ENCODE measurements around the gene NDUFAF2.

The NDUFAF2 gene

DNA sequence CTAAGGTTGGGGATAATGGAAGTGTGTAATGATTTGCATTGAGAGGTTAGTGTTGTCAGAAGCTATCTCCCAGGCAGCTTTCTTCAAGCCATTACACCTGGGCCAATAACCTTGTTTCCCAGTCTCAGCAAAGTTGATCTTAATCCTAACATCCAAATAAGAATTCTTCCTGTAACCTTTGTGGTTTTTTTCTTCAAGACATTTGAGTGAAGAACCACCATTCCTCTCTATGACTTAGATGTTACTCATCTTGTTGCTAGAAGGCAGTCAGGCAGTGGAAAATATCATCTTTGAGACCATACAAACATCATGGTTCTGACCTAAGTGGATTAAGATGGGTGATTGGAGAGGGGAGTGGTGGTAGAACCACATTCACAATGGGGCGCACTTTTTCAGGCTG lies 103.5 kb downstream of the NDUFAF2 start (continued):
- TF ChIP-seq, protein P1, sequence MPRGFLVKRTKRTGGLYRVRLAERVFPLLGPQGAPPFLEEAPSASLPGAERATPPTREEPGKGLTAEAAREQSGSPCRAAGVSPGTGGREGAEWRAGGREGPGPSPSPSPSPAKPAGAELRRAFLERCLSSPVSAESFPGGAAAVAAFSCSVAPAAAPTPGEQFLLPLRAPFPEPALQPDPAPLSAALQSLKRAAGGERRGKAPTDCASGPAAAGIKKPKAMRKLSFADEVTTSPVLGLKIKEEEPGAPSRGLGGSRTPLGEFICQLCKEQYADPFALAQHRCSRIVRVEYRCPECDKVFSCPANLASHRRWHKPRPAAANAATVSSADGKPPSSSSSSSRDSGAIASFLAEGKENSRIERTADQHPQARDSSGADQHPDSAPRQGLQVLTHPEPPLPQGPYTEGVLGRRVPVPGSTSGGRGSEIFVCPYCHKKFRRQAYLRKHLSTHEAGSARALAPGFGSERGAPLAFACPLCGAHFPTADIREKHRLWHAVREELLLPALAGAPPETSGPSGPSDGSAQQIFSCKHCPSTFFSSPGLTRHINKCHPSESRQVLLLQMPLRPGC (tag by site-specific recombination; IDR thresholded peaks at IDR 0.05) = no peak

DNA sequence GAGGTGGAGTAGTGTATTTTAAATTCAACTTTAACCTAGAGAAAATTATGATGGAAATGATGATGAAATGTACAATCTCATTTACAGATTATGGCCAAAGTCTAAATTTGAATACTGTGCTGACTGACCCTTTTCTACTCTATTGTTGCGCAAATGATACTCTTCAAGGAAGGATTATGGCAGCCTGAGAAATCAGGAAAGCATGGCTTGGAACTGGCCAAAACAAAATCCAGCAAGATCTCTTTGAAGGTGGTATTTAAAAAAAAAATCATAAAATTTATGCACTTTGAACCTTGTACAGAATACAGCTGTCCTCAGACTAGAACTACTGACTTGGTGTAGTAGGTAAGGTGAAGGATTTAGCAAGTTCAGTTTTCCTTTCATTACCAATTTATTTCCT lies 105.3 kb downstream of the NDUFAF2 start:
- CTCF ChIA-PET = no interaction called here
- POLR2A ChIA-PET = no interaction called here
- H3K9me3 ChIP-seq (ENCODE audit: control insufficient read depth, insufficient read depth, low read depth, low read length) = no peaks in the 10 kb centered on the region
- H3K4me1 ChIP-seq (ENCODE audit: control insufficient read depth, insufficient read depth, low read length) = peaks cover 6% of the 10 kb centered on the region; the same call in 1 of the 2 replicates
- H3K4me3 ChIP-seq (ENCODE audit: low read depth, low read length) = no peak overlapping the region
- no peak overlapping the region for H3K27ac ChIP-seq (ENCODE audit: extremely low read depth, low read depth, low read length)
- TF ChIP-seq ZNF423 (tag by site-specific recombination; IDR thresholded peaks at IDR 0.05) = no peak
- TF ChIP-seq ZNF555 (tag by site-specific recombination; conservative IDR thresholded peaks at IDR 0.05) = no peak
- TF ChIP-seq KLF10 (tag by site-specific recombination; IDR thresholded peaks at IDR 0.05) = no peak
- no peak for TF ChIP-seq KLF16 (tag by site-specific recombination; IDR thresholded peaks at IDR 0.05)
- TF ChIP-seq ZNF670 (tag by site-specific recombination; IDR thresholded peaks at IDR 0.05; ENCODE audit: low read depth) = no peak
- TF ChIP-seq ZNF621 (tag by site-specific recombination; IDR thresholded peaks at IDR 0.05) = no peak
- TF ChIP-seq, protein P2, sequence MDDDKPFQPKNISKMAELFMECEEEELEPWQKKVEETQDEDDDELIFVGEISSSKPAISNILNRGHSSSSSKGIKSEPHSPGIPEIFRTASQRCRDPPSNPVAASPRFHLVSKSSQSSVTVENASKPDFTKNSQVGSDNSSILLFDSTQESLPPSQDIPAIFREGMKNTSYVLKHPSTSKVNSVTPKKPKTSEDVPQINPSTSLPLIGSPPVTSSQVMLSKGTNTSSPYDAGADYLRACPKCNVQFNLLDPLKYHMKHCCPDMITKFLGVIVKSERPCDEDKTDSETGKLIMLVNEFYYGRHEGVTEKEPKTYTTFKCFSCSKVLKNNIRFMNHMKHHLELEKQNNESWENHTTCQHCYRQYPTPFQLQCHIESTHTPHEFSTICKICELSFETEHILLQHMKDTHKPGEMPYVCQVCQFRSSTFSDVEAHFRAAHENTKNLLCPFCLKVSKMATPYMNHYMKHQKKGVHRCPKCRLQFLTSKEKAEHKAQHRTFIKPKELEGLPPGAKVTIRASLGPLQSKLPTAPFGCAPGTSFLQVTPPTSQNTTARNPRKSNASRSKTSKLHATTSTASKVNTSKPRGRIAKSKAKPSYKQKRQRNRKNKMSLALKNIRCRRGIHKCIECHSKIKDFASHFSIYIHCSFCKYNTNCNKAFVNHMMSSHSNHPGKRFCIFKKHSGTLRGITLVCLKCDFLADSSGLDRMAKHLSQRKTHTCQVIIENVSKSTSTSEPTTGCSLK (tag by site-specific recombination; IDR thresholded peaks at IDR 0.05) = no peak
- no peak for TF ChIP-seq ZNF837 (tag by site-specific recombination; IDR thresholded peaks at IDR 0.05)
- TF ChIP-seq, protein P3, sequence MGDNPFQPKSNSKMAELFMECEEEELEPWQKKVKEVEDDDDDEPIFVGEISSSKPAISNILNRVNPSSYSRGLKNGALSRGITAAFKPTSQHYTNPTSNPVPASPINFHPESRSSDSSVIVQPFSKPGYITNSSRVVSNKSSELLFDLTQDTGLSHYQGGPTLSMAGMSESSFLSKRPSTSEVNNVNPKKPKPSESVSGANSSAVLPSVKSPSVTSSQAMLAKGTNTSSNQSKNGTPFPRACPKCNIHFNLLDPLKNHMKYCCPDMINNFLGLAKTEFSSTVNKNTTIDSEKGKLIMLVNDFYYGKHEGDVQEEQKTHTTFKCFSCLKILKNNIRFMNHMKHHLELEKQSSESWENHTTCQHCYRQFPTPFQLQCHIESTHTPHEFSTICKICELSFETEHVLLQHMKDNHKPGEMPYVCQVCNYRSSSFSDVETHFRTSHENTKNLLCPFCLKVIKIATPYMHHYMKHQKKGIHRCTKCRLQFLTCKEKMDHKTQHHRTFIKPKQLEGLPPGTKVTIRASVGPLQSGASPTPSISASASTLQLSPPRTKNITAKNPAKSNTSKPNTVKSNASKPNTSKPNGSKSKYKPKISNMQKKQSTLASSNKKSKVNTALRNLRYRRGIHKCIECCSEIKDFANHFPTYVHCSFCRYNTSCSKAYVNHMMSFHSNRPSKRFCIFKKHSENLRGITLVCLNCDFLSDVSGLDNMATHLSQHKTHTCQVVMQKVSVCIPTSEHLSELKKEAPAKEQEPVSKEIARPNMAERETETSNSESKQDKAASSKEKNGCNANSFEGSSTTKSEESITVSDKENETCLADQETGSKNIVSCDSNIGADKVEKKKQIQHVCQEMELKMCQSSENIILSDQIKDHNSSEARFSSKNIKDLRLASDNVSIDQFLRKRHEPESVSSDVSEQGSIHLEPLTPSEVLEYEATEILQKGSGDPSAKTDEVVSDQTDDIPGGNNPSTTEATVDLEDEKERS (tag by site-specific recombination; IDR thresholded peaks at IDR 0.05) = no peak
- TF ChIP-seq ZNF391 (tag by site-specific recombination; IDR thresholded peaks at IDR 0.05; ENCODE audit: borderline replicate concordance, low read depth) = no peak
- TF ChIP-seq ZNF121 (tag by site-specific recombination; IDR thresholded peaks at IDR 0.05) = no peak
- no peak for TF ChIP-seq FEZF1 (tag by site-specific recombination; IDR thresholded peaks at IDR 0.05)
- no peak for TF ChIP-seq ZBTB48 (tag by site-specific recombination; IDR thresholded peaks at IDR 0.05)
- TF ChIP-seq ZSCAN16 (tag by site-specific recombination; IDR thresholded peaks at IDR 0.05) = no peak
- TF ChIP-seq ZNF266 (tag by site-specific recombination; IDR thresholded peaks at IDR 0.05; ENCODE audit: low read depth) = no peak
- TF ChIP-seq, protein P4, sequence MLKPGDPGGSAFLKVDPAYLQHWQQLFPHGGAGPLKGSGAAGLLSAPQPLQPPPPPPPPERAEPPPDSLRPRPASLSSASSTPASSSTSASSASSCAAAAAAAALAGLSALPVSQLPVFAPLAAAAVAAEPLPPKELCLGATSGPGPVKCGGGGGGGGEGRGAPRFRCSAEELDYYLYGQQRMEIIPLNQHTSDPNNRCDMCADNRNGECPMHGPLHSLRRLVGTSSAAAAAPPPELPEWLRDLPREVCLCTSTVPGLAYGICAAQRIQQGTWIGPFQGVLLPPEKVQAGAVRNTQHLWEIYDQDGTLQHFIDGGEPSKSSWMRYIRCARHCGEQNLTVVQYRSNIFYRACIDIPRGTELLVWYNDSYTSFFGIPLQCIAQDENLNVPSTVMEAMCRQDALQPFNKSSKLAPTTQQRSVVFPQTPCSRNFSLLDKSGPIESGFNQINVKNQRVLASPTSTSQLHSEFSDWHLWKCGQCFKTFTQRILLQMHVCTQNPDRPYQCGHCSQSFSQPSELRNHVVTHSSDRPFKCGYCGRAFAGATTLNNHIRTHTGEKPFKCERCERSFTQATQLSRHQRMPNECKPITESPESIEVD (tag by site-specific recombination; IDR thresholded peaks at IDR 0.05) = no peak
- no peak for TF ChIP-seq ZNF394 (tag by site-specific recombination; IDR thresholded peaks at IDR 0.05; ENCODE audit: borderline replicate concordance)
- no peaks in the 10 kb centered on the region for H3K36me3 ChIP-seq (ENCODE audit: control insufficient read depth in 2 of 2, insufficient read depth in 1 of 2, low read length in 2 of 2)

Data from HEK293 (cell line).